SH-SY5Y (cell line): ENCODE measurements around the gene ASB10.

Source experiments
- GATA2 ChIP-seq: IDR thresholded peaks from 2 replicates; pipeline ENCODE4 v1.6.1; 2011; ENCODE audit warnings: mild to moderate bottlenecking, low read depth, low read length
- GATA3 ChIP-seq: IDR thresholded peaks from 2 replicates; pipeline ENCODE4 v1.6.1; 2011; ENCODE audit warnings: low read depth, mild to moderate bottlenecking, low read length, moderate library complexity

Gene ASB10

GRCh38 chr7:151172273-151173141, 14.5 kb downstream of the ASB10 start:
- no peak for TF ChIP-seq GATA2

- no peak for TF ChIP-seq GATA2
- no peak for TF ChIP-seq GATA3
These were observed 18.3 kb downstream of the ASB10 start for GRCh38 chr7:151168787-151169162.

GRCh38 chr7:151168003-151168786, 18.9 kb downstream of the ASB10 start:
- no peak for TF ChIP-seq GATA2
- no peak for TF ChIP-seq GATA3

- TF ChIP-seq GATA2 (no peak), GATA3 (no peak)
These were observed 19.7 kb downstream of the ASB10 start, which contains the start of gene GBX1 for GRCh38 chr7:151167197-151167961. Gene GBX1 (minus strand): TSS chr7:151167694. CDS start chr7:151167548, 146 bp downstream.

- TF ChIP-seq GATA2 (no peak), GATA3 (no peak)
These were observed 20.3 kb downstream of the ASB10 start for GRCh38 chr7:151166629-151167196.

- TF ChIP-seq GATA3 (no peak), GATA2 (no peak)
These were observed 25.3 kb downstream of the ASB10 start for GRCh38 chr7:151161757-151162156.

GRCh38 chr7:151157645-151158329, 29.3 kb downstream of the ASB10 start:
- TF ChIP-seq GATA2 (no peak), GATA3 (no peak)

GRCh38 chr7:151152643-151153513, 34.2 kb downstream of the ASB10 start:
- no peak for TF ChIP-seq GATA3
- TF ChIP-seq GATA2: no peak

GRCh38 chr7:151150388-151150787, 36.7 kb downstream of the ASB10 start:
- TF ChIP-seq GATA2: no peak

GRCh38 chr7:151148319-151149259, 38.5 kb downstream of the ASB10 start:
- TF ChIP-seq GATA3 (no peak), GATA2 (no peak)

GRCh38 chr7:151146761-151147160, 40.3 kb downstream of the ASB10 start:
- TF ChIP-seq GATA3 (no peak), GATA2 (no peak)
